Neural progenitor cell (in vitro differentiated cells): ENCODE measurements around the gene NRCAM.

Source experiments
- CTCF ChIP-seq: fragments of 200-600 bp; sonication (generic); IDR thresholded peaks from 2 replicates; pipeline ENCODE4 v1.5.1; 2017; ENCODE audit warnings: antibody characterized with exemption, mild to moderate bottlenecking
- EZH2 ChIP-seq: fragments of 200-600 bp; sonication (generic); IDR thresholded peaks from 2 replicates; pipeline ENCODE4 v1.6.1; 2017; ENCODE audit warnings: antibody characterized with exemption, mild to moderate bottlenecking, moderate library complexity

GRCh38 chr7:108114117-108114841 is 342.0 kb downstream of the NRCAM start:
- no peak for TF ChIP-seq EZH2
- peak; percentile 88 for TF ChIP-seq CTCF
